ENCODE measurements around the gene UBE2J2. TPM values are rescaled to one million over a fixed set of nuclear protein-coding genes. Genes with fewer than 3 reads are reported as not detected.

UBE2J2 gene
- polyA plus RNA-seq, 1 of the 3 experiments (the other 2 are of a cell fraction) = 47.5 TPM

GRCh38 chr1:1318131-1318652 is 44.5 kb upstream of the UBE2J2 start:
- no peaks in the 10 kb centered on the region for H3K9me2 ChIP-seq
- WGBS (ENCODE audit: low lambda C conversion rate) = 43% methylated on average over 9 of the region's 9 CpGs
- H4K20me1 ChIP-seq (ENCODE audit: insufficient read depth) = peaks cover 56% of the 10 kb centered on the region
- ChIA-PET POLR2A (no interaction called here), CTCF (interaction anchor here (1.0 kb wide), 1 partner anchor 8 kb away, joined by 3 read pairs; no protein-coding TSS in a partner anchor)
- H3K9me3 ChIP-seq = no peaks in the 10 kb centered on the region
- H3F3A ChIP-seq (replicated peaks; ENCODE audit: insufficient read depth) = peaks cover 14% of the 10 kb centered on the region
- H3K36me3 ChIP-seq (replicated peaks in 1 of 2; ENCODE audit: control insufficient read depth in 1 of 2, insufficient read depth in 2 of 2, low read length in 1 of 2) = peaks cover 12 to 52% of the 10 kb centered on the region in 2 experiments
- H3K27ac ChIP-seq (ENCODE audit: low read depth in 2 of 2, low read length in 1 of 2) = peak overlapping the region in 1 of 2 experiments; percentile 86; a peak in 2 of 4 replicates
- no peak for DNase-seq
- peaks cover 73% of the 10 kb centered on the region for H3K79me2 ChIP-seq (ENCODE audit: insufficient read depth)
- H3K9ac ChIP-seq = peak overlapping the region; percentile 10; the same call in 1 of the 2 replicates
- no peaks in the 10 kb centered on the region for H3K27me3 ChIP-seq (ENCODE audit: insufficient read depth)
- H3K4me3 ChIP-seq (ENCODE audit: low read depth in 2 of 2, low read length in 1 of 2) = no peak overlapping the region
- peak overlapping the region; percentile 44; the same call in 1 of the 2 replicates for H3K4me2 ChIP-seq
- H3K4me1 ChIP-seq (ENCODE audit: control insufficient read depth in 1 of 2, insufficient read depth in 2 of 2, low read depth in 1 of 2, low read length in 1 of 2) = peaks cover 4 to 8% of the 10 kb centered on the region in 2 experiments; a peak in 2 of 4 replicates
- TF ChIP-seq JUND (IDR thresholded peaks at IDR 0.05) (peak; percentile 64; the same call in 1 of the 2 replicates), ZBTB33 (IDR thresholded peaks at IDR 0.05; ENCODE audit: borderline replicate concordance, low read depth) (0 out of 2 replicates have a peak, but pooled peaks have one; percentile 12), TCF12 (IDR thresholded peaks at IDR 0.05) (peak; percentile 29; the same call in 1 of the 2 replicates), FOSL2 (IDR thresholded peaks at IDR 0.05; ENCODE audit: borderline replicate concordance, low read depth) (peak; percentile 71), POLR2AphosphoS5 (IDR thresholded peaks at IDR 0.05; ENCODE audit: low read depth, low read length) (0 out of 2 replicates have a peak, but pooled peaks have one; percentile 23), FOXJ3 (CRISPR knock-in tag; IDR thresholded peaks at IDR 0.05) (no peak), SIN3A (IDR thresholded peaks at IDR 0.05; ENCODE audit: borderline replicate concordance, low read depth, low read length) (0 out of 2 replicates have a peak, but pooled peaks have one; percentile 43), USF2 (IDR thresholded peaks at IDR 0.05; ENCODE audit: borderline replicate concordance, low read depth, low read length) (no peak), REST (IDR thresholded peaks at IDR 0.05; ENCODE audit: low read depth, low read length) (no peak), NFIC (IDR thresholded peaks at IDR 0.05; ENCODE audit: borderline replicate concordance) (peak; percentile 58)
- H2AFZ ChIP-seq (ENCODE audit: low read depth) = no peak overlapping the region

Measured in SK-N-SH (cell line).